ENCODE results near the gene APOBR. TPM values are rescaled to one million over a fixed set of nuclear protein-coding genes. Genes with fewer than 3 reads are reported as not detected.

Gene APOBR
- total and polyA plus RNA-seq, 2 of the 13 experiments (the other 11 are each of a cell fraction or from before 2014, with no cell fraction given), result 0.03 TPM; not detected in 1

DNA sequence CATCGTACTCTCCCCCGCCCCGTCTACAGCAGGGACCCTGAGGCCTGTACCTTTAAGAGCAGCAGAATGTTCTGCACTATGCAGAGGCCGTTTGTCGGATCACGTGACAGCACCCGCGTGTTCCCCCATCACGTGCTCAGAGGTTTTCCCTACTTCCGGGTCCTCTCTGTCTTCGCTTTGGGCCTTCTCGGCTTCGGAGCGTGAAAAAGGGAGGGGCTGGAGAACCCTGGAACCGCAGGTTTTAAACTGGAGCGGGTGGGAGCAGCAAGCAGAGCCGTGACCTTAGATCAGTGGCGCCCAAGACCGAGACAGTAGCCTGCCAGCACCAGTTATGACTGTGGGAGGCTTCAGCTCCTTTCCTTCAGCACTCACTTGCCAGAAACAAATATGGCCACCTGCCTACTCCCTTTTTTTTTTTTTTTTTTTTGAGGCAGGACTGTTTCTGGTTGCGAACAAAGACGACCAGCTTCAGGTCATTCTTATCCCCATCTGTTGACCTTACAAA is 2.4 kb upstream of the APOBR start, which contains the start of gene CLN3 (continued):
- TF ChIP-seq SRSF9 (IDR thresholded peaks at IDR 0.05; ENCODE audit: borderline replicate concordance, insufficient read depth, low read depth, low read length, poor library complexity, severe bottlenecking), result no peak
- no peak for TF ChIP-seq ZNF605 (CRISPR knock-in tag; IDR thresholded peaks at IDR 0.05)
- TF ChIP-seq ZNF777 (CRISPR knock-in tag; IDR thresholded peaks at IDR 0.05), result no peak
- no peak; the same call in 1 of the 2 replicates for TF ChIP-seq ZBTB44 (CRISPR knock-in tag; IDR thresholded peaks at IDR 0.05)
- no peak for TF ChIP-seq ZNF878 (CRISPR knock-in tag; IDR thresholded peaks at IDR 0.05)
- TF ChIP-seq, protein P1, sequence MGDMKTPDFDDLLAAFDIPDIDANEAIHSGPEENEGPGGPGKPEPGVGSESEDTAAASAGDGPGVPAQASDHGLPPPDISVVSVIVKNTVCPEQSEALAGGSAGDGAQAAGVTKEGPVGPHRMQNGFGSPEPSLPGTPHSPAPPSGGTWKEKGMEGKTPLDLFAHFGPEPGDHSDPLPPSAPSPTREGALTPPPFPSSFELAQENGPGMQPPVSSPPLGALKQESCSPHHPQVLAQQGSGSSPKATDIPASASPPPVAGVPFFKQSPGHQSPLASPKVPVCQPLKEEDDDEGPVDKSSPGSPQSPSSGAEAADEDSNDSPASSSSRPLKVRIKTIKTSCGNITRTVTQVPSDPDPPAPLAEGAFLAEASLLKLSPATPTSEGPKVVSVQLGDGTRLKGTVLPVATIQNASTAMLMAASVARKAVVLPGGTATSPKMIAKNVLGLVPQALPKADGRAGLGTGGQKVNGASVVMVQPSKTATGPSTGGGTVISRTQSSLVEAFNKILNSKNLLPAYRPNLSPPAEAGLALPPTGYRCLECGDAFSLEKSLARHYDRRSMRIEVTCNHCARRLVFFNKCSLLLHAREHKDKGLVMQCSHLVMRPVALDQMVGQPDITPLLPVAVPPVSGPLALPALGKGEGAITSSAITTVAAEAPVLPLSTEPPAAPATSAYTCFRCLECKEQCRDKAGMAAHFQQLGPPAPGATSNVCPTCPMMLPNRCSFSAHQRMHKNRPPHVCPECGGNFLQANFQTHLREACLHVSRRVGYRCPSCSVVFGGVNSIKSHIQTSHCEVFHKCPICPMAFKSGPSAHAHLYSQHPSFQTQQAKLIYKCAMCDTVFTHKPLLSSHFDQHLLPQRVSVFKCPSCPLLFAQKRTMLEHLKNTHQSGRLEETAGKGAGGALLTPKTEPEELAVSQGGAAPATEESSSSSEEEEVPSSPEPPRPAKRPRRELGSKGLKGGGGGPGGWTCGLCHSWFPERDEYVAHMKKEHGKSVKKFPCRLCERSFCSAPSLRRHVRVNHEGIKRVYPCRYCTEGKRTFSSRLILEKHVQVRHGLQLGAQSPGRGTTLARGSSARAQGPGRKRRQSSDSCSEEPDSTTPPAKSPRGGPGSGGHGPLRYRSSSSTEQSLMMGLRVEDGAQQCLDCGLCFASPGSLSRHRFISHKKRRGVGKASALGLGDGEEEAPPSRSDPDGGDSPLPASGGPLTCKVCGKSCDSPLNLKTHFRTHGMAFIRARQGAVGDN (CRISPR knock-in tag; IDR thresholded peaks at IDR 0.05), result peak; percentile 90
- TF ChIP-seq ZNF407 (CRISPR knock-in tag; IDR thresholded peaks at IDR 0.05; ENCODE audit: not compliant biosample characterization), result no peak
- TF ChIP-seq ZNF225 (CRISPR knock-in tag; IDR thresholded peaks at IDR 0.05), result no peak
- peak; percentile 97 for TF ChIP-seq EHMT2 (IDR thresholded peaks at IDR 0.05; ENCODE audit: borderline replicate concordance, low read depth, low read length)
- peak; percentile 61; the same call in 1 of the 2 replicates for TF ChIP-seq TGIF2 (CRISPR knock-in tag; IDR thresholded peaks at IDR 0.05)
- peak; percentile 48; the same call in 1 of the 2 replicates for TF ChIP-seq FOSL2 (CRISPR knock-in tag; IDR thresholded peaks at IDR 0.05)
- no peak for TF ChIP-seq ZNF740 (CRISPR knock-in tag; IDR thresholded peaks at IDR 0.05)
- TF ChIP-seq RBM39 (IDR thresholded peaks at IDR 0.05; ENCODE audit: low read depth, low read length, poor library complexity, severe bottlenecking), result no peak
- no peak for TF ChIP-seq SETDB1 (CRISPR knock-in tag; IDR thresholded peaks at IDR 0.05; ENCODE audit: borderline replicate concordance)
- no peak for TF ChIP-seq ZNF354B (CRISPR knock-in tag; IDR thresholded peaks at IDR 0.05)

Data from HepG2 (cell line).